Common myeloid progenitor, CD34-positive (primary cell): ENCODE data around the gene TBC1D22A. TPM values are rescaled to one million over a fixed set of nuclear protein-coding genes. Genes with fewer than 3 reads are reported as not detected.

Source experiments
- CTCF ChIA-PET: fragments of 350-600 bp; sonication (Branson Sonifier 250); formaldehyde crosslinking; loops from one replicate; lab custom pipeline; 2021; ENCODE audit warnings: antibody characterized with exemption; lab: Charles Lee
- POLR2A ChIA-PET: fragments of 350-600 bp; sonication (Branson Sonifier 250); formaldehyde crosslinking; loops from one replicate; lab custom pipeline; 2021; ENCODE audit warnings: antibody characterized with exemption; lab: Charles Lee
- DNase-seq, 3 donors: peaks; one replicate each; pipeline versions ENCODE4 v3.0.0 to v3.0.0-alpha.2; 2013
- H3K27ac ChIP-seq, 2 experiments: 1 replicate in 1 of 2; 2 replicates in 1 of 2; pipeline ENCODE4 v1.7.0; 2013; ENCODE audit warnings: inconsistent platforms in 2 of 2, low read length in 2 of 2, mild to moderate bottlenecking in 2 of 2, low read depth in 1 of 2, moderate library complexity in 1 of 2; ENCODE audit not compliant: severe bottlenecking in 2 of 2, insufficient read depth in 1 of 2, poor library complexity in 1 of 2
- H3K27me3 ChIP-seq, 5 experiments: replicated peaks in 2 of 5; 1 replicate in 3 of 5; 2 replicates in 2 of 5; pipeline versions ENCODE4 v1.6.1 to v1.7.0; 2013; ENCODE audit warnings: low read length in 4 of 5, mild to moderate bottlenecking in 2 of 5, moderate library complexity in 2 of 5, inconsistent platforms in 1 of 5; ENCODE audit not compliant: insufficient read depth in 5 of 5, control insufficient read depth in 4 of 5
- H3K36me3 ChIP-seq, 4 experiments: 1 replicate in 2 of 4; 2 replicates in 2 of 4; pipeline versions ENCODE4 v1.6.1 to v1.7.0; 2013; ENCODE audit warnings: low read length in 3 of 4, control low read depth in 1 of 4, mild to moderate bottlenecking in 1 of 4; ENCODE audit not compliant: control insufficient read depth in 4 of 4, insufficient read depth in 4 of 4
- H3K4me1 ChIP-seq, 4 experiments: 1 replicate in 3 of 4; 2 replicates in 1 of 4; pipeline versions ENCODE4 v1.6.1 to v1.7.1; 2013; ENCODE audit warnings: low read length in 3 of 4, mild to moderate bottlenecking in 3 of 4, control low read depth in 1 of 4, inconsistent platforms in 1 of 4, moderate library complexity in 1 of 4; ENCODE audit not compliant: control insufficient read depth in 4 of 4, insufficient read depth in 4 of 4; ENCODE audit errors: control extremely low read depth in 1 of 4
- H3K4me3 ChIP-seq, 7 experiments: 1 replicate in 4 of 7; 2 replicates in 3 of 7; pipeline versions ENCODE4 v1.5.1 to v1.7.0; 2013; ENCODE audit warnings: mild to moderate bottlenecking in 7 of 7, low read length in 6 of 7, moderate library complexity in 6 of 7, inconsistent platforms in 2 of 7, low read depth in 2 of 7, control low read depth in 1 of 7; ENCODE audit not compliant: insufficient read depth in 4 of 7, control insufficient read depth in 1 of 7; ENCODE audit errors: extremely low read depth in 1 of 7
- H3K9me3 ChIP-seq, 5 experiments: 1 replicate in 4 of 5; 2 replicates in 1 of 5; pipeline versions ENCODE4 v1.6.1 to v1.7.1; 2013; ENCODE audit warnings: low read length in 4 of 5, mild to moderate bottlenecking in 2 of 5, inconsistent platforms in 1 of 5, low read depth in 1 of 5, moderate library complexity in 1 of 5; ENCODE audit not compliant: control insufficient read depth in 4 of 5, insufficient read depth in 2 of 5; ENCODE audit errors: control extremely low read depth in 1 of 5
- WGBS: methylation state at CpG from one replicate; pipeline ENCODE4 v1.1.5; 2013; ENCODE audit not compliant: insufficient coverage; 5-methylcytosine and 5-hydroxymethylcytosine counted together
- polyA plus RNA-seq: library from polyadenylated mRNA; unstranded; fragments of 120-200 nt; gene quantifications from one replicate; pipeline ENCODE4 v1.2.1, GENCODE V29; 2013

TBC1D22A gene, protein sequence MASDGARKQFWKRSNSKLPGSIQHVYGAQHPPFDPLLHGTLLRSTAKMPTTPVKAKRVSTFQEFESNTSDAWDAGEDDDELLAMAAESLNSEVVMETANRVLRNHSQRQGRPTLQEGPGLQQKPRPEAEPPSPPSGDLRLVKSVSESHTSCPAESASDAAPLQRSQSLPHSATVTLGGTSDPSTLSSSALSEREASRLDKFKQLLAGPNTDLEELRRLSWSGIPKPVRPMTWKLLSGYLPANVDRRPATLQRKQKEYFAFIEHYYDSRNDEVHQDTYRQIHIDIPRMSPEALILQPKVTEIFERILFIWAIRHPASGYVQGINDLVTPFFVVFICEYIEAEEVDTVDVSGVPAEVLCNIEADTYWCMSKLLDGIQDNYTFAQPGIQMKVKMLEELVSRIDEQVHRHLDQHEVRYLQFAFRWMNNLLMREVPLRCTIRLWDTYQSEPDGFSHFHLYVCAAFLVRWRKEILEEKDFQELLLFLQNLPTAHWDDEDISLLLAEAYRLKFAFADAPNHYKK
- 18.4 TPM for polyA plus RNA-seq

DNA sequence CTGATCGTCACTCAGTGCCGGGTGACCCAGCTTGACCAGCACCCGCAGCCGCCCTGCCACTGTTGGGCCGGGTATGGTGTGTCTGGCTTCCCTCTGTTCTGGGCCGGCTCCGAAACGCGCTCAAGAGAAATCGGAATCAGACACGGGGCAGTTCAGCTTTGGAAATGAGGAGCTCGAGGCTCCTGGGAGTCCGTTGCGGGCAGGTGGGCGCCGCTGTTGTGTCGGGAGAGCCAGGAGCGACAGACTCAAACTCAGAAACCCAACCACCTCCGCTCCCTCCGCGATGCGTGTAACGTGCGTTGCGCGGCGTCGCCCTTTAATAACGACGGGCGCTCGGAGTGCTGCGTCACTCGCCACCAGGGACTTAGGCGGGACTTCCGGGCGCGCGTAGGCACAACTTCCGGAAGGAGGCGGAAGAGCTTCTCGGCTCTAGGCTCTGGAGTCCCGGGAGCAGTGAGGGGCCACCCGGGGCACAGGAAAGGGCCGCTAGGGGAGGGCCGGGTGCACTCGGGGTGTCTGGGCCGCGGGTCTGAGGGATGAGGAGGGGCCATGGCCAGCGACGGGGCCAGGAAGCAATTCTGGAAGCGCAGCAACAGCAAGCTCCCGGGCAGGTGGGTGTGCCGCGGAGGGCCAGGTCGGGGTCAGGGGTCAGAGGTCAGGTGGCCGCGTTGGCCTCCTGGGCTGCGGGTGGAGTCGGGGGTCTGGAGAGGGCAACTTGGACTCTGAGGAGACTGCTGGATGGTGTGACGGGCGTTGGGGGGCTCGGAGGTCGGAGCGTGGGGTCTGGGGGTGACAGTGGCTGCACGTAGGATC is at the start of gene TBC1D22A:
TSS of gene TBC1D22A (plus strand) at position 413 of the 813 bp plus-strand sequence. CDS start at position 550, 137 bp downstream.
- H3K4me1 ChIP-seq = peaks cover 8 to 43% (median 36%) of the 10 kb centered on the region in 4 experiments
- under 1% methylated on average over 64 of the region's 66 CpGs for WGBS
- no peaks in the 10 kb centered on the region for H3K27me3 ChIP-seq
- no peaks in the 10 kb centered on the region for H3K9me3 ChIP-seq
- peaks cover 0 to 6% (median 1%) of the 10 kb centered on the region in 4 experiments for H3K36me3 ChIP-seq
- ChIA-PET POLR2A (interaction anchor here (0.6 to 3.0 kb wide), 15 partner anchors 8 to 329 kb away, joined by 3 to 17 read pairs (median 4); no protein-coding TSS in a partner anchor), CTCF (interaction anchor here (0.8 to 3.1 kb wide), 8 partner anchors 12 to 42 kb away, joined by 3 to 11 read pairs (median 4); no protein-coding TSS in a partner anchor)
- peak within 1 kb of the TSS; percentile 92 to 96 for H3K27ac ChIP-seq
- peak; percentile 93 to 96 (median 95) for DNase-seq
- H3K4me3 ChIP-seq = peak within 1 kb of the TSS; percentile 71 to 98 (median 94)

DNA sequence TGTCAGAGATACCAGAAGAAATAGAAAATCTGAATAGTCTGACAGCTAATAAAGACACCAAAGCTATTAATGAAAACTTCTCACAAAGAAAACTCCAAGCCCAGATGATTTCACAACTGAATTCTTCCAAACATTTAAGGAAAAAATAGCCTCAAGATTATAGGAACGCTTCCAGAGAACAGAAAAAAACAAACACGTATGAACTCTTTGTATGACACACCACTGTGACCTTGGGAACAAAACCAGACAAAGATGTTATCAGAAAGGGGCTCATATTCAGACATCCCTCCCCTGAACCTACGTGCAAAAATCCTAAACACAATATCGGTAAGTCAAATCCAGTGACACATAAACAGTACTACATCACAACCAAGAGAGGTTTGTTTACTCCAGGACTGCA is 47.9 kb upstream of the TBC1D22A start:
- Histone ChIP-seq H3K9me3 (no peaks in the 10 kb centered on the region), H3K36me3 (peaks cover 39 to 80% (median 51%) of the 10 kb centered on the region in 4 experiments), H3K4me1 (no peaks in the 10 kb centered on the region), H3K27me3 (no peaks in the 10 kb centered on the region), H3K4me3 (no peak overlapping the region), H3K27ac (peak overlapping the region; percentile 19 to 20)
- ChIA-PET CTCF (interaction anchor here (0.6 to 1.5 kb wide), 3 partner anchors 11 to 151 kb away, joined by 3 to 4 read pairs (median 3); no protein-coding TSS in a partner anchor), POLR2A (no interaction called here)
- no peak for DNase-seq
- WGBS = 74% methylated on average over 2 of the region's 4 CpGs

DNA sequence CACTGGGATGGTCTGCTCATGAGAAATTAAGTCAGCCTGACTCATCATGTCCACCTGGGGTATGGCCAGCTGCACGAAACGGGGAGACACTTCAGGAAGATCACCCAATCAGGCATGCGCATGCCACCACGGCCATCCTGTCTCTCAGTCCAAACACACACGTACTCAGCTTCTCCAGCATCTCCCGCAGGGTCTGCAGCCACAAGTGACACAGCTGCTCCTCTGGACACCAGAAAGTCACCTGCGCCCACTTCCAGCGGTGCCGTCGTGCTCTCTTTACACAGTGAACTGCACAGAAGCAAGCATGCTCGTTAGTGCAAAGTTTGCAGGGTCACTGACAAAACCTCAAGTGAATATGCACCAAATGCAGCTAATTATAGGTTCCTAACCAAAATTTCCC is 42.5 kb upstream of the TBC1D22A start:
- WGBS = 94% methylated on average over 9 of the region's 11 CpGs

DNA sequence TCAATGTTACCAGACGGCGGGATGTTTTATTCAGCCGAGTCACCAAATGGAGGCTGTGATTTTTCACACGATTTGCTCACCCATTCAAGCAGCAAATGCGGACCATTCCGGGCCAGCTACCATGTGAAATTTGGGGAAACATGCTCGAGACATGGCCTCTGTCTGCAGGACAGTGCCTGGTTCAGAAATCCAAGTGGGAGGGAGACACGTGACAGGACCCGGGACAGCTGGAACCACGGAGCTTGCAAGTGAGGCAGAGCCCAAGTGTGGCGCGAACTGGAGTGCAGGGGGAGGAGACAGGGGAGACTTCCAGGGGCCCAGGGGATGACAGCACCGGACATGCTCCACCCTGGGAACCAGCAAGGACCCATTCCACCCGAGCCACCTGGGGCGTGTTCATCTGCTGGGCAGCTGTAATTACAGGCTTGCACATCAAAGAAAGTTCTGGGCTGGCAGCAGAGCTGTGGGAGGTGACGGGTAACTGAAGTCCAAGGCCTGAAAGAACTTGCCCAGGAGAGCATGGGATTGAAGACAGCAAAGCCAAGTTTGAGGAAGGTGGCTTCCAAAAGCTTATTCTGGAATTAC is 40.9 kb upstream of the TBC1D22A start:
- ChIA-PET CTCF (interaction anchor here (1.0 to 1.7 kb wide), 6 partner anchors 11 to 41 kb away, joined by 3 to 5 read pairs (median 3); partner anchors contain the start of gene TBC1D22A), POLR2A (no interaction called here)
- no peaks in the 10 kb centered on the region for H3K9me3 ChIP-seq
- WGBS = 97% methylated on average over 15 of the region's 16 CpGs
- H3K36me3 ChIP-seq = peaks cover 13 to 73% (median 49%) of the 10 kb centered on the region in 4 experiments
- H3K27me3 ChIP-seq = no peaks in the 10 kb centered on the region
- DNase-seq = no peak
- H3K4me3 ChIP-seq = no peak overlapping the region
- H3K4me1 ChIP-seq = no peaks in the 10 kb centered on the region
- H3K27ac ChIP-seq = no peak overlapping the region

More for the DNA sequence above, 42.5 kb upstream of the TBC1D22A start:
- POLR2A ChIA-PET = no interaction called here
- H3K9me3 ChIP-seq = no peaks in the 10 kb centered on the region
- H3K27me3 ChIP-seq = no peaks in the 10 kb centered on the region
- CTCF ChIA-PET = interaction anchor here (1.4 to 1.7 kb wide), 2 partner anchors 33 to 43 kb away, joined by 3 read pairs; partner anchors contain the start of gene TBC1D22A
- no peak overlapping the region for H3K4me3 ChIP-seq
- no peaks in the 10 kb centered on the region for H3K4me1 ChIP-seq
- no peak for DNase-seq
- no peak overlapping the region for H3K27ac ChIP-seq
- peaks cover 17 to 66% (median 37%) of the 10 kb centered on the region in 4 experiments for H3K36me3 ChIP-seq

DNA sequence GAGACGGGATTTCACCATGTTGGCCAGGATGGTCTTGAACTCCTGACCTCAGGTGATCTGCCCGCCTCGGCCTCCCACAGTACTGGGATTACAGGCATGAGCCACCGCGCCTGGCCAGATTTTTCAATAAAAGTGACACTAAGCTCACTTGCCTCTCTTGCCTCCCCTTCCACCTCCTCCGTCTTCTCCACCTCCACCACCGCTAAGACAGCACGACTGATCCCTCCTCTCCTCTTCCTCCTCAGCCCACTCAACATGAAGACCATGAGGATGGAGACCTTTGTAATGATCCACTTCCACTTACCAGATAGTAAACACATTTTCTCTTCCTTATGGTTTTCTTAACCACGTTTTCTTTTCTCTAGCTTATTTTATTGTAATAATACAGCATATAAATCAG is 38.6 kb upstream of the TBC1D22A start:
- no peaks in the 10 kb centered on the region for H3K9me3 ChIP-seq
- no peak overlapping the region for H3K27ac ChIP-seq
- H3K27me3 ChIP-seq = no peaks in the 10 kb centered on the region
- H3K4me1 ChIP-seq = peaks cover 0 to 3% (median 0%) of the 10 kb centered on the region in 4 experiments
- POLR2A ChIA-PET = no interaction called here
- no peak for DNase-seq
- H3K4me3 ChIP-seq = no peak overlapping the region
- WGBS = 96% methylated on average over 8 of the region's 9 CpGs
- CTCF ChIA-PET = no interaction called here
- H3K36me3 ChIP-seq = peaks cover 7 to 69% (median 45%) of the 10 kb centered on the region in 4 experiments

DNA sequence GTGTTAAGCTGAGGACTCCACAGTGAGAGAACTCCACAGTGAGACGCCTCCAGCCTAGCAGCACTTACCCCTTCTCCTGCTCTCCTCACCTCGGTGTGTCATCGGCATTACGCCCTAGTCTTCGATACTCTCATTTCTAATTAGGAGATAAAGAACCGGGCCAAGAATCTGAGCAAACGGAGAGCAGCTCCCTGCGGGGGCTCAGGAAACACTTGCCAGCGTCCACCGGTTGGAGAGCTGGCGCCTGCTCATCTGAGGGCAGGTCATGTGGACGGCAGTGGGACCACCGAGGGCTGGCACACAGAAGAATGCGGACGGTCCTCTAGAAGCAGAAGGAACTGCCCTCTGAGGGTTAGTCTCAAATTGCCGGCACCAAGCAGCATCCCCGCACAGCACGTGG is 37.4 kb upstream of the TBC1D22A start:
- WGBS = 92% methylated on average over 18 of the region's 18 CpGs
- no peak for DNase-seq
- H3K27ac ChIP-seq = no peak overlapping the region

More for the DNA sequence above, 37.4 kb upstream of the TBC1D22A start:
- Histone ChIP-seq H3K4me3 (no peak overlapping the region), H3K9me3 (no peaks in the 10 kb centered on the region), H3K4me1 (peaks cover 0 to 3% (median 0%) of the 10 kb centered on the region in 4 experiments), H3K27me3 (no peaks in the 10 kb centered on the region), H3K36me3 (peaks cover 9 to 60% (median 35%) of the 10 kb centered on the region in 4 experiments)
- POLR2A ChIA-PET = no interaction called here
- CTCF ChIA-PET = interaction anchor here (0.6 kb wide), 1 partner anchor 11 kb away, joined by 3 read pairs; no protein-coding TSS in a partner anchor
